ENCODE measurements around the gene CLEC9A.

Gene CLEC9A

GRCh38 chr12:10113075-10113474, 82.6 kb downstream of the CLEC9A start:
- DNase-seq: no peak

DNA sequence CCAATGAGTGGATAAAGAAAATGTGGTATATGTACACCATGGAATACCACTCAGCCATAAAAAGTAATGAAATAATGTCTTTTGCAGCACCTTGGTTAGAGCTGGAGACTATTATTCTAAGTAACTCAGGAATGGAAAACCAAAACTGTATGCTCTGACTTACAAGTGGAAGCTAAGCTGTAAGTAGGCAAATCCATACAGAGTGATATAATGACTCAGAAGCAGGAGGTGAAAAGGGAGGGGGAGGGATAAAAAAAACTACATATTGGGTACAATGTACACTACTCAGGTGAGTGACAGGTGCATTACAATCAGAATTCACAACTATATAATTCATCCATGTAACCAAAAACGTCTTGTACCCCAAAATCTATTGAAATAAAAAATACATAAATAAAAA, 83.4 kb downstream of the CLEC9A start:
- DNase-seq: no peak

DNA sequence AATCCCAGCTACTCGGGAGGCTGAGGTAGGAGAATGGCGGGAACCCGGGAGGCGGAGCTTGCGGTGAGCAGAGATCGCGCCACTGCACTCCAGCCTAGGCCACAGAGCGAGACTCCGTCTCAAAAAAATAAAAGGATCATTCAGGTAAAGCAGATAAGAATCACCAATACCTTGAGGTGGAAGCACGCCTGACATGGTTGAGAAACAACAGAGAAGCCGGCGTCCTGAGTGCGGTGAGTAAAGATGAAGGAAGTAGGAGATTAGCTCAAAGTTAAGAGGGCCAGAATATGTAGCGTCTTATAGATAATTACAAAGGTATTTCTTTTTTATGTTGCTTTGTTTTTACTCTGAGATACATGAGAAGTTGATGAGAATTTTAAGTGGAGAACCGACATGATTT, 84.8 kb downstream of the CLEC9A start:
- no peak for DNase-seq
